IMR-90 (cell line): ENCODE measurements around the gene RBM34.

ENCODE experiments used
- CEBPB ChIP-seq: IDR thresholded peaks from 2 replicates; pipeline ENCODE4 v1.6.1; 2012; ENCODE audit warnings: low read depth, low read length, improper control_type of control experiment
- CTCF ChIP-seq: conservative IDR thresholded peaks from 2 replicates; pipeline ENCODE4 v1.5.1; 2012; ENCODE audit warnings: mild to moderate bottlenecking, low read depth, low read length, improper control_type of control experiment
- POLR2A ChIP-seq: IDR thresholded peaks from 2 replicates; pipeline ENCODE4 v1.6.1; 2012; ENCODE audit warnings: mild to moderate bottlenecking, low read depth, low read length
- RAD21 ChIP-seq: IDR thresholded peaks from 2 replicates; pipeline ENCODE4 v1.6.1; 2012; ENCODE audit warnings: low read length, improper control_type of control experiment
- RCOR1 ChIP-seq: IDR thresholded peaks from 2 replicates; pipeline ENCODE4 v1.6.1; 2012; ENCODE audit warnings: mild to moderate bottlenecking, low read length, improper control_type of control experiment; ENCODE audit not compliant: insufficient replicate concordance

- TF ChIP-seq POLR2A (no peak), RAD21 (no peak), CTCF (no peak), CEBPB (no peak), RCOR1 (no peak)
Measured at GRCh38 chr1:235169986-235170385, 8.9 kb upstream of the RBM34 start.
